Hematopoietic multipotent progenitor cell treated with erythropoietin and hydrocortisone succinate and interleukin-3 and kit ligand, for 17 days (in vitro differentiated cells): ENCODE results near the gene RMDN2.

Source experiments
- DNase-seq: peaks from one replicate; pipeline ENCODE4 v3.0.0-alpha.2; 2015; ENCODE audit warnings: low spot score

The RMDN2 gene, protein sequence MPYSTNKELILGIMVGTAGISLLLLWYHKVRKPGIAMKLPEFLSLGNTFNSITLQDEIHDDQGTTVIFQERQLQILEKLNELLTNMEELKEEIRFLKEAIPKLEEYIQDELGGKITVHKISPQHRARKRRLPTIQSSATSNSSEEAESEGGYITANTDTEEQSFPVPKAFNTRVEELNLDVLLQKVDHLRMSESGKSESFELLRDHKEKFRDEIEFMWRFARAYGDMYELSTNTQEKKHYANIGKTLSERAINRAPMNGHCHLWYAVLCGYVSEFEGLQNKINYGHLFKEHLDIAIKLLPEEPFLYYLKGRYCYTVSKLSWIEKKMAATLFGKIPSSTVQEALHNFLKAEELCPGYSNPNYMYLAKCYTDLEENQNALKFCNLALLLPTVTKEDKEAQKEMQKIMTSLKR

GRCh38 chr2:37925063-37925897 is at the start of gene RMDN2:
Gene RMDN2 (plus strand): TSS chr2:37925287. CDS start chr2:37929278, 3,991 bp downstream.
- peak; percentile 56 for DNase-seq

- no peak for DNase-seq
Measured at GRCh38 chr2:37875403-37875906, 49.6 kb upstream of the RMDN2 start.

GRCh38 chr2:37876227-37876626 is 48.9 kb upstream of the RMDN2 start:
- no peak for DNase-seq

- DNase-seq, result peak; percentile 43
Measured at GRCh38 chr2:37877457-37878315, 47.4 kb upstream of the RMDN2 start.

- no peak for DNase-seq
Measured at GRCh38 chr2:37878536-37878935, 46.6 kb upstream of the RMDN2 start.

DNA sequence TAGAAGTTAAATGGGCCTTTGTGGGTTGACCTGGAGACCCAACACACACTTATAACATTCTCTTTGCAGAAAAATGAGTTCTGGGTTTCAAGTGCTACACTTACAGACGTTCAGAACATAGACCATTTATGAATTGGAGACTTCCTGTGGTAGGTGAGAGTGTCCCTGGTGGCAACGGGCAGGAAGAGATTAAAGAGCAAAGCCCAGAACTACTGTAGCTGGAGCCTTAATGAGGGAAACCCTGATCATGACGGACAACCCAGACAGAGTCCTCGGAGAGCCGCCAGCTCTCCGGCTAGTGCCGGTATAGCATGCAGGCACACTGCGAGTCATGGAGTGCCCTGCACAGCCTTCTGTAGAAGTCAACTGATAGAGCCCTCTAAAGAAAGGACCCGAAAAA is 44.5 kb upstream of the RMDN2 start:
- DNase-seq, result no peak

GRCh38 chr2:37881397-37881796 is 43.7 kb upstream of the RMDN2 start:
- DNase-seq, result no peak

GRCh38 chr2:37882036-37882435 is 43.1 kb upstream of the RMDN2 start:
- DNase-seq, result no peak

DNA sequence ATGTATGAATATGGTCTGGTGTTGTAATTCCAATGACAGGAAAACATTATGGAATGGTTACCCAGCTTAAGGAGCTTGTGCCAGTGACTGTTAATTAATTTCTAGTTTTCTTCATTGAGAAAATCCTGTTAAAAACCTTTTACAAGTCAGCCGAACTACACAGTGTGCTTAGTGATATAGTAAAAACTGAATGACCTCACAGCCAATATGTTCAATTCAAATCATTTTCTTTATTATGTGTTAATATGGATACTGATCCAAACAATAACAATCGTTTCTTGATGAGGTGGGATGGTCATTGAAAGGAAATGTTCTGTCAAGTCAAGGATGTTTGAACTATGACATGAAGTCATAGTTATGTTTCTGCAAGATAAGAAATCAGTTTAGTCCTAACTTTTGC is 41.6 kb upstream of the RMDN2 start:
- no peak for DNase-seq

- DNase-seq, result no peak
Measured at GRCh38 chr2:37885329-37885993, 39.6 kb upstream of the RMDN2 start.

DNA sequence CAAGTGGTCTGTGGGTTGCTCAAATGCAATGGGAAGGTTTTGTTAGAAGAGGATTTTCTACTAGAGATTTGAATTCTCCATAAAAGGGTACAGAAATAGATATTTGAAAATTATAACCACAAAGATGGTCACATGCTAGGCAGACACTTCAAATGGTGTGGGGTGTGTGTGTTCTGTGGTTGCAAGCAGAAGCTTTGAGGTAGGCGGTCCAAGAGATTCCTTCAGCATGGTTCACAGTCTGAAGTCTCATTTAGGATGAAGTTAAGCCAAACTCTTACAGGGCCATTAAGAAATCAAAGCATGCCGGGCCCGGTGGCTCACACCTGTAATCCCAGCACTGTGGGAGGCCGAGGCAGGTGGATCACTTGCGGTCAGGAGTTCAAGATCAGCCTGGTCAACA is 38.3 kb upstream of the RMDN2 start:
- DNase-seq, result no peak

DNA sequence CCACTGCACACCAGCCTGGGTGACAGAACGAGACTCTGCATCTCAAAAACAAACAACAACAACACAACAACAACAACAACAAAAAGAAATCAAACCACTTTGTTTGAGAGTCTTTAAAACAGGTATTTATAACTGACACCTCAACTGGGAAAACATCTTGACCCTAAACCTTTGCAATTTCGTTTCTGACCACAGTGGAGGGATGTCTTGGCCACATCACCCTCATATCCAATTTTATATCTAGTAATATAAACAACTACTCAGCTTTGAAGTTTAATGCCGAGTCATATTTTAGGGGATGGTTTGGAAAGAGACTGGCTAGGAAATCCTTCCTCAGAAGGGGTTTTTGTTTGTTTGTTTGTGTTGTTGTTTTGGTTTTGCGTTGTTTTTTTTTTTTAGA is 37.8 kb upstream of the RMDN2 start:
- no peak for DNase-seq

- DNase-seq, result peak; percentile 35
Measured at GRCh38 chr2:37890893-37891495, 34.1 kb upstream of the RMDN2 start.

DNA sequence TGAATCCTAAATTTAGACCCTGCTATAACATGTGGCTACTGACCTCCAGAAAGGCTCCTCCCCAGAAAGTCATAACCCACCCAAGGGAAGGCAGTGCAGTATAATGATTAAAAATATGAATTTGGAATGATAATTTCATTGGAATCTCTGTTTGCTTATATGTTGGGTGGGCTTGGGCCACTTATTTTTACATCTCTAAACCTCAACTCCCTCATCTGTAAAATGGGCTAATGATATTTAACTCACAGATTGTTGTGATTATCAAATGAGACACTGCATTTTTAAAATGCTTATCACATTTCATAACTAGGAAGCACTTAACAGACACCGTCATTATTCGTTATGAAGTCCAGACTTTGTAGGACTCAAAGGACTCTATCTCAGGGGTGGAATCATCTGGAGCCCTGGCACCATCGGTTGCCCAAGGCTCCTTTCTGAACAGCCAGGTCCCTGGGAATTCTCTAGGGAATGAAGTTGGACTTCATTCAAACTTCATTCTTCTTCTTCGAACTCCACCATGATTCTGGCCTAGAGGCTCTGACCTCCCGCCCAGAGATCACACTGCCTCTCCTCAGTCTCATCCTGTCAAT is 33.1 kb upstream of the RMDN2 start:
- DNase-seq, result no peak

GRCh38 chr2:37892436-37893114 is 32.5 kb upstream of the RMDN2 start:
- DNase-seq, result no peak

DNA sequence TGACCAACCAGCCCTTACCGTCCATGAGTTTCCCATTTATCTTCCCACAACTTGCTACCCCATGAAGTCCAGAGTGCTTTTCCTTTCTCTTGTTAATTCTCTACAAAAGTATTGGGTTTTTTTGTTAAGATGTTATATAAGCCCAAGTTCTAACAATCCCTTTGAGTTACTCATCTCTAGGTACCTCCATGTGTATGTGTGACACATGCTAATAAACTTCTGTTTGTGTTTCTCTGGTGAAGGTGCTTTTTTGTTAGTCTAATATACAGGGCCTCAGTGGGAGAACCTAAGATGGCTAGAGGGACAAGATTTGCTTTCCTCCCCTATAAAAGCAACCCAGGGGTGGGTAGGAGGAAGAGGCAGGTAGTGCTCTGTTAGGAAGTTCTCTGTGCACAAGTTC is 31.8 kb upstream of the RMDN2 start:
- DNase-seq, result no peak

- DNase-seq, result no peak
Measured at GRCh38 chr2:37894047-37894446, 31.0 kb upstream of the RMDN2 start.

DNA sequence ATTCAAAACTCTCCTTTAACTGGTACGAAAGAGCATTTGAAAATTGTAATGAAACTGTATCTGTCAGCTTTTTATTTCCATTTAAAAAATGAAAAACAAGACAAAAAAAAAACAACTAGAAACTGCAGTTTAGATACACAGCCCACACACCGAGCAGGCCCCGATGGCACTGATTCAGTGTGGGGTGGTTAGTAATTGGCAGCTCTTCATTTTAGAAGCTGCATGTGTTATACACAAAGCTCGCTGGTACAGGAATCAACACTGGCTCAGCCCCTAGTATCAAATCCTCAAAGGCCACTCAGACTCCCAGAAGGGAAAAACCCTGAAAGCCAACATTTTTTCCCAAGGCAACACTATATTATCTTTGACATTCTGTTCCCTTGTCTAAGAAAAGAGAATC is 30.5 kb upstream of the RMDN2 start:
- no peak for DNase-seq

DNA sequence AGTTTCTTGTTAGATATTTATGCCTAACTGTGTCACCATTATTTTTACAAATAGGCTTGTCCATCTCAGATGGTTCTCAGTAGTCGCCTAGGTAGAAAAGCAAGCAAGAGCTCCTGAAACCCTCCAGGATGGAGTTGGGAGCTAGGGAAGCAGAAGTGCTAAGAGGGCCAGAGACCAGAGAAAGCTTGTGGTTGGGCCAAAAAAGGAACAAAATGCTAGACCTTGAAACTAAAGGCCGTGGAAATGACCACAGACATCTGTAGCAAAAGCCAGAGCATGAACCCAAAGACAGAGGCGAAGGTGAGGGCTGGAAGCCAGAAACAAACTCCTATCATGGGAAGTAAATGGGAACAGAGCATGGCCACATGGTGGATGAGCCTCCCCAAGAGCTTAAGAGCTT is 29.9 kb upstream of the RMDN2 start:
- no peak for DNase-seq

DNA sequence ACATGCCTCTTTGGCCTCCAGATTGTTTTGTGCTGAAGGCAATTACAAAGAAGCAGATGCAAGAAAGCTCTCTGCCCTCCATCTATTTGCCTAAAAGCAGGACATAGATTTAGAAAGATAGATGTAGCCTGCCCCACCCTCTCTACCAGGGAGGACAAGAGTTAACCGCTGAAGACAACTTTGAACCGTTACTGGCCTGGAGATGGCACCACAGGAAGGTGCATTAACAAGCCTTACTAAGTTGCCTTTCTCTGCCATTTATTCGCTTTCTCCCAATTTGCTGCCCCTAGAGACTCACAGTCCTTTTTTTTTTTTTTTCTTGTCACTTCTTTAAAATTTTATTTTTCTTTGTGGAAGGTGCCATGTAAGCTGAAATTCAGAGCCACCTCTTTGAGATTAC is 28.8 kb upstream of the RMDN2 start:
- no peak for DNase-seq
